IMR-90 (cell line): Measurements from ENCODE around the gene ABHD17A. TPM values are rescaled to one million over a fixed set of nuclear protein-coding genes. Genes with fewer than 3 reads are reported as not detected.

Experiments used
- ATAC-seq: fragments of 200-7000 bp; cut with Tn5 transposase; 2 replicates; pipeline ENCODE4 v1.9.1; 2020; ENCODE audit warnings: low read depth, mild to moderate bottlenecking, moderate library complexity
- BruUV-seq: library from RNA; stranded (reverse); fragments of 400-500 nt; replicated peaks from 2 replicates; lab custom pipeline; 2021; lab: Mats Ljungman, UMichigan
- CTCF ChIA-PET: fragments of 300-600 bp; formaldehyde crosslinking; extraction: SDS; loops from one replicate; lab custom pipeline; 2021; ENCODE audit warnings: antibody characterized with exemption; lab: Yijun Ruan, JAX
- POLR2A ChIA-PET: fragments of 300-600 bp; sonication (Branson Sonifier 250); formaldehyde crosslinking; loops from one replicate; lab custom pipeline; 2022; ENCODE audit warnings: antibody characterized with exemption; ENCODE audit not compliant: unreplicated experiment; lab: Charles Lee
- DNase-seq: peaks from one replicate; pipeline ENCODE4 v3.0.0; 2013
- H2AFZ ChIP-seq: replicated peaks from 2 replicates; pipeline ENCODE3; 2013; ENCODE audit warnings: low read length, mild to moderate bottlenecking; ENCODE audit not compliant: poor library complexity
- H2AK5ac ChIP-seq: 2 replicates; pipeline ENCODE4 v1.6.1; 2013; ENCODE audit warnings: low read depth, low read length, inconsistent platforms
- H2AK9ac ChIP-seq: replicated peaks from 2 replicates; pipeline ENCODE3; 2013; ENCODE audit warnings: mild to moderate bottlenecking, low read depth, low read length, moderate library complexity; ENCODE audit not compliant: poor library complexity
- H2BK120ac ChIP-seq: 2 replicates; pipeline ENCODE4 v1.6.1; 2013; ENCODE audit warnings: low read depth, low read length, inconsistent platforms
- H2BK15ac ChIP-seq: 3 replicates; pipeline ENCODE4 v1.6.1; 2013; ENCODE audit warnings: low read depth, low read length, inconsistent platforms
- H2BK20ac ChIP-seq: 2 replicates; pipeline ENCODE4 v1.6.1; 2013; ENCODE audit warnings: low read depth, mild to moderate bottlenecking, inconsistent platforms, low read length, moderate library complexity
- H2BK5ac ChIP-seq: 2 replicates; pipeline ENCODE4 v1.6.1; 2013; ENCODE audit warnings: mild to moderate bottlenecking, low read depth, low read length, inconsistent platforms; ENCODE audit not compliant: poor library complexity, severe bottlenecking
- H3K14ac ChIP-seq: replicated peaks from 2 replicates; pipeline ENCODE4 v1.6.1; 2013; ENCODE audit warnings: low read depth, low read length, inconsistent platforms
- H3K18ac ChIP-seq: 2 replicates; pipeline ENCODE4 v1.6.1; 2013; ENCODE audit warnings: low read depth, low read length, control low read depth
- H3K23ac ChIP-seq: 2 replicates; pipeline ENCODE4 v1.6.1; 2013; ENCODE audit warnings: low read depth, low read length, inconsistent platforms
- H3K27ac ChIP-seq: 2 replicates; pipeline ENCODE4 v1.5.1; 2013; ENCODE audit warnings: mild to moderate bottlenecking, control low read depth, low read length; ENCODE audit not compliant: insufficient read depth
- H3K27me3 ChIP-seq: 2 replicates; pipeline ENCODE4 v1.6.1; 2013; ENCODE audit warnings: low read length; ENCODE audit not compliant: control insufficient read depth, insufficient read depth
- H3K36me3 ChIP-seq: 2 replicates; pipeline ENCODE4 v1.6.1; 2013; ENCODE audit warnings: low read length, mixed read lengths; ENCODE audit not compliant: control insufficient read depth, insufficient read depth
- H3K4ac ChIP-seq: 2 replicates; pipeline ENCODE4 v1.6.1; 2013; ENCODE audit warnings: low read depth, low read length, inconsistent platforms
- H3K4me1 ChIP-seq: 2 replicates; pipeline ENCODE4 v1.6.1; 2013; ENCODE audit warnings: low read length, mixed read lengths; ENCODE audit not compliant: control insufficient read depth, insufficient read depth
- H3K4me2 ChIP-seq: 2 replicates; pipeline ENCODE4 v1.6.1; 2013; ENCODE audit warnings: low read depth, mild to moderate bottlenecking, control low read depth, low read length, moderate library complexity
- H3K4me3 ChIP-seq: 2 replicates; pipeline ENCODE4 v1.5.1; 2013; ENCODE audit warnings: low read depth, mild to moderate bottlenecking, control low read depth, low read length, moderate library complexity; ENCODE audit not compliant: insufficient read depth
- H3K56ac ChIP-seq: 2 replicates; pipeline ENCODE4 v1.6.1; 2013; ENCODE audit warnings: low read length, inconsistent platforms; ENCODE audit not compliant: insufficient read depth; ENCODE audit errors: extremely low read depth
- H3K79me1 ChIP-seq, 2 experiments: 2 replicates each; pipeline ENCODE4 v1.6.1; 2013; ENCODE audit warnings: low read length in 2 of 2, inconsistent platforms in 1 of 2, low read depth in 1 of 2
- H3K9ac ChIP-seq: 2 replicates; pipeline ENCODE4 v1.6.1; 2013; ENCODE audit warnings: low read depth, low read length, control low read depth
- H3K9me1 ChIP-seq: 2 replicates; pipeline ENCODE4 v1.6.1; 2013; ENCODE audit warnings: low read length, inconsistent platforms; ENCODE audit not compliant: insufficient read depth
- H3K9me3 ChIP-seq: 2 replicates; pipeline ENCODE4 v1.6.1; 2013; ENCODE audit warnings: low read length; ENCODE audit not compliant: control insufficient read depth, insufficient read depth
- H4K20me1 ChIP-seq: 2 replicates; pipeline ENCODE4 v1.6.1; 2013; ENCODE audit warnings: low read length, inconsistent platforms; ENCODE audit not compliant: insufficient read depth
- H4K5ac ChIP-seq: 2 replicates; pipeline ENCODE4 v1.6.1; 2013; ENCODE audit warnings: mild to moderate bottlenecking, low read depth, low read length, control low read depth
- H4K8ac ChIP-seq, 2 experiments: 2 replicates each; pipeline ENCODE4 v1.6.1; 2013; ENCODE audit warnings: low read depth in 2 of 2, low read length in 2 of 2, control low read depth in 1 of 2, inconsistent platforms in 1 of 2
- H4K91ac ChIP-seq: 2 replicates; pipeline ENCODE4 v1.6.1; 2013; ENCODE audit warnings: low read depth, low read length, inconsistent platforms; ENCODE audit not compliant: insufficient read depth
- CEBPB ChIP-seq: IDR thresholded peaks from 2 replicates; pipeline ENCODE4 v1.6.1; 2012; ENCODE audit warnings: low read depth, low read length, improper control_type of control experiment
- CTCF ChIP-seq: conservative IDR thresholded peaks from 2 replicates; pipeline ENCODE4 v1.5.1; 2012; ENCODE audit warnings: mild to moderate bottlenecking, low read depth, low read length, improper control_type of control experiment
- WGBS, 2 experiments: methylation state at CpG; one replicate each; pipeline versions ENCODE4 v1.1.5 to v1.1.7; 2013; ENCODE audit warnings: missing lambda C conversion rate in 2 of 2; ENCODE audit not compliant: insufficient read length in 1 of 2; ENCODE audit errors: extremely low coverage in 2 of 2; 5-methylcytosine and 5-hydroxymethylcytosine counted together
- dilution Hi-C: fragments of 300-500 bp; cut with HindIII; formaldehyde crosslinking; loops from one replicate; pipeline ENCODE4 v1.14.3; 2018; ENCODE audit warnings: low sequenced_read_pairs; ENCODE audit not compliant: unreplicated experiment
- in situ Hi-C: fragments of 300-500 bp; cut with MboI; formaldehyde crosslinking; loops from 3 replicates; pipeline ENCODE4 v1.14.3; 2019; ENCODE audit warnings: low sequenced_read_pairs, inconsistent platforms, mixed read lengths
- intact Hi-C: fragments of 100-400 bp; cut with micrococcal nuclease; formaldehyde crosslinking; loops from 2 replicates; pipeline ENCODE4 v1.10.0; 2022
- polyA plus RNA-seq, 3 experiments: library from polyadenylated mRNA; depleted of rRNA; stranded (reverse); fragments of >200 nt; gene quantifications; 2 replicates each; pipeline ENCODE4 v1.2.3, GENCODE V29; 2012; ENCODE audit warnings: low replicate concordance in 1 of 3
- total RNA-seq: library from RNA; depleted of rRNA; stranded (reverse); fragments of >200 nt; gene quantifications from 2 replicates; pipeline ENCODE4 v1.2.3, GENCODE V29; 2012

The ABHD17A gene
- total and polyA plus RNA-seq, 2 of the 4 experiments (the other 2 are of a cell fraction), result 37.8 to 76.2 TPM

GRCh38 chr19:1850809-1851653 lies 34.3 kb downstream of the ABHD17A start:
- no peaks in the 10 kb centered on the region for H3K36me3 ChIP-seq
- peaks cover 53% of the 10 kb centered on the region for H4K20me1 ChIP-seq
- peaks cover 1% of the 10 kb centered on the region; the same call in 1 of the 2 replicates for H3K9me1 ChIP-seq
- H3K23ac ChIP-seq, result no peak overlapping the region
- H3K18ac ChIP-seq, result no peak overlapping the region
- ChIA-PET CTCF (no interaction called here), POLR2A (no interaction called here)
- peak overlapping the region; percentile 56 for H2AFZ ChIP-seq
- intact Hi-C loops, result no loop called here
- no peak overlapping the region for H2BK5ac ChIP-seq
- no peak overlapping the region for H4K5ac ChIP-seq
- H2BK15ac ChIP-seq, result no peak overlapping the region
- no peak overlapping the region for H3K56ac ChIP-seq
- no peak overlapping the region for H4K8ac ChIP-seq
- H3K4me3 ChIP-seq, result no peak overlapping the region
- H3K4me1 ChIP-seq, result peaks cover 28% of the 10 kb centered on the region
- DNase-seq (no peak), ATAC-seq (no peak)
- H2BK120ac ChIP-seq, result no peak overlapping the region
- no peak overlapping the region for H3K14ac ChIP-seq
- no peak overlapping the region for H3K27ac ChIP-seq
- no peak overlapping the region for H2AK5ac ChIP-seq
- H3K9me3 ChIP-seq, result no peaks in the 10 kb centered on the region
- in situ Hi-C loops, result no loop called here
- H3K79me1 ChIP-seq, result peaks cover 9 to 77% of the 10 kb centered on the region in 2 experiments
- TF ChIP-seq CTCF (0 out of 2 replicates have a peak, but pooled peaks have one; percentile 4), CEBPB (no peak)
- no peaks in the 10 kb centered on the region for H3K27me3 ChIP-seq
- H4K91ac ChIP-seq, result no peak overlapping the region
- dilution Hi-C loops, result no loop called here
- H2BK20ac ChIP-seq, result no peak overlapping the region
- 78% methylated on average over 26 of the region's 31 CpGs; no CpG with 5 or more reads in 1 of the 2 experiments for WGBS, 2 experiments
- no peak overlapping the region for H3K4me2 ChIP-seq
- BruUV-seq, result no TSS peak
- H2AK9ac ChIP-seq, result peak overlapping the region; percentile 63
- H3K9ac ChIP-seq, result no peak overlapping the region
- H3K4ac ChIP-seq, result no peak overlapping the region
